Kasumi-1 (cell line): ENCODE data around the gene TTLL10.
A peak's percentile ranks its signal among the peaks of the same experiment; 100 is the strongest.
"Not testable (repeated sequence)": the region's sequence is repeated elsewhere in the genome, so short reads cannot be mapped to it uniquely, and the experiment has no call there.

Source experiments
- DNase-seq, 2 experiments: peaks; one replicate each; lab custom pipeline; 2025; lab: John Stamatoyannopoulos, UW

TTLL10 gene

GRCh38 chr1:1171546-1172340 lies 1.9 kb upstream of the TTLL10 start:
- DNase-seq, result no peak

- DNase-seq, result no peak
Measured at GRCh38 chr1:1173061-1173792, 453 bp upstream of the TTLL10 start.

- DNase-seq, result peak; percentile 25 to 35
Measured at GRCh38 chr1:1175221-1176062, 1.8 kb downstream of the TTLL10 start.

GRCh38 chr1:1176063-1176761 lies 2.5 kb downstream of the TTLL10 start:
- DNase-seq, result not testable (repeated sequence)

GRCh38 chr1:1176931-1177330 lies 3.3 kb downstream of the TTLL10 start:
- no peak for DNase-seq

GRCh38 chr1:1177452-1178206 lies 3.9 kb downstream of the TTLL10 start:
- DNase-seq, result no peak

GRCh38 chr1:1178794-1179331 lies 5.2 kb downstream of the TTLL10 start:
- DNase-seq, result no peak

- no peak for DNase-seq
Measured at GRCh38 chr1:1179346-1179982, 5.8 kb downstream of the TTLL10 start.

- no peak for DNase-seq
Measured at GRCh38 chr1:1179983-1180861, 6.5 kb downstream of the TTLL10 start.

GRCh38 chr1:1181129-1181937 lies 7.7 kb downstream of the TTLL10 start:
- DNase-seq, result no peak

- no peak for DNase-seq
Measured at GRCh38 chr1:1181938-1182410, 8.3 kb downstream of the TTLL10 start.

- DNase-seq, result peak in 1 of 2 experiments; percentile 20
Measured at GRCh38 chr1:1182491-1183220, 9.0 kb downstream of the TTLL10 start.

- no peak for DNase-seq
Measured at GRCh38 chr1:1183221-1183747, 9.6 kb downstream of the TTLL10 start.

- DNase-seq, result no peak
Measured at GRCh38 chr1:1183833-1184775, 10.4 kb downstream of the TTLL10 start.

GRCh38 chr1:1185101-1185765 lies 11.6 kb downstream of the TTLL10 start:
- no peak for DNase-seq

GRCh38 chr1:1187938-1188337 lies 14.3 kb downstream of the TTLL10 start:
- DNase-seq, result no peak
